ENCODE data around the gene ZDHHC14.

Gene ZDHHC14

DNA sequence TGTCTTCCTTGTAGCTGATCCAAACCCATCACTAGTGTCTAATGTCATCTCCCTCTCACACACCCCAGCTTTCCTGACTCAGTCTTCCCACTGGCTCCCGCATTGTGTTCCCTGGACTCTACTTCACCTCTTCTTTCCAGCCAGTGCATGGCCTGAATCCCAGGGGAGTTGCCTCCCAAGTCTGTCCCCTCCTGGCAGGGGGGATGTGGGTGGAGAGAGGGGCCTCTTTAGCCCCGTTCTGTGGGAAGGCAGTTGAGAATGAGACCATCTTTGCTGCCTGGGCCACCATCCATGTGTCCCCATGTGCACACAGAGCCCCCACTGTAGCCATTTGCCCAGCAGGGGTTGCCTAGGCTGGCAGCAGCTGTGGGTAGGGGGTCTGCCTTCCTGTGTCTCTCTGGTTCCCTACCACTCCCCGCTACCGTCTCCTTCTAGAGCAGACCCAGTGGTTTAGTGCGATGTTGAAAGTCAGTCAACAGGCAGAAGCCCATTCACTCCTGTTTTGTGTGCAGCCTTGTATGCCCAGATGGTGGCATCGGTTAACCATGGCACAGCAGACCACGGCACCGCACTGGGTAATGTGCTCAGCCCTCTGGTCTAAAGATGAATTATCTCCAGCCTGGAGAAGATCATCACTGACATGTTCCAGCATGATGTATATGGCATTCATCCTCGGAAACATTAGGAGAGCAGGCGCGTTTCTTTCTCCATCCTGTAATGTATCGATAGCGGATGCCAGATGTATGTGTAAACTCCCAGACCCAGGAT, 263.2 kb downstream of the ZDHHC14 start:
- ChIA-PET CTCF (interaction anchor here (0.5 to 0.9 kb wide), 2 partner anchors 113 to 164 kb away, joined by 4 to 5 read pairs; no protein-coding TSS in a partner anchor), POLR2A (ENCODE audit: low non-redundant PET) (interaction anchor here (0.5 kb wide), 1 partner anchor 437 kb away, joined by 5 read pairs; no protein-coding TSS in a partner anchor)
- DNase-seq (ENCODE audit: low spot score), result peak; percentile 38

DNA sequence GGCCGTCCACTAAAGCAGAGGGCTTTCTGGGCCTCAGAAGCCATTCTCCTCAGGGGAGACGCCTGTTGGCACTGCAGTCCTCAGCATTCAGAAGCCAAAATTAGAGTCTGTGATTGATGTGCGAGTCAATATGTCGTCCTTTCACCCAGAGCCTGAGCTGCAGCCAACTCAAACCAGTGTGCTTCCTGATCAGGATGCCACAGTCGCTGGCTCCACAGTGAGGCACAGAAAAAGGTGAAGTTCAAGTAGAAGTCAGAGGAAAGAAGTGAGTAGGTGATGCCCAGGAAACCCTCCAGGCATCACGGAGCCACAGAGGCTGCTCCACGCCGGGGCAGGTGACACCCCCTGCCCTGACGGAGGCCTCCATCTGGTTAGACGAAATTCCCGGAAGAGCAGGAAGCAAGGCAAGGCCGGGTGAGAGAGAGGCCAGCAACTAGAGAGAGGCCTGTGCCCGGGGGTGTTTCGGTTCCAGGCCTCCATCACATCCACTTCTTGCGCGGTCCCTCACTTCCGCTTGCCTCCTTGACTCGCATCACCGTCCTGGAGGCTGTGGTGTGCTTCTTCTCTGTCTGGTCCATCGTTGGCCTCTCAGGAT, 264.3 kb downstream of the ZDHHC14 start:
- H3K27ac ChIP-seq, result no peak overlapping the region
- no peak for DNase-seq (ENCODE audit: low spot score)
- ChIA-PET CTCF (no interaction called here), POLR2A (ENCODE audit: low non-redundant PET) (no interaction called here)
- TF ChIP-seq, protein P1, sequence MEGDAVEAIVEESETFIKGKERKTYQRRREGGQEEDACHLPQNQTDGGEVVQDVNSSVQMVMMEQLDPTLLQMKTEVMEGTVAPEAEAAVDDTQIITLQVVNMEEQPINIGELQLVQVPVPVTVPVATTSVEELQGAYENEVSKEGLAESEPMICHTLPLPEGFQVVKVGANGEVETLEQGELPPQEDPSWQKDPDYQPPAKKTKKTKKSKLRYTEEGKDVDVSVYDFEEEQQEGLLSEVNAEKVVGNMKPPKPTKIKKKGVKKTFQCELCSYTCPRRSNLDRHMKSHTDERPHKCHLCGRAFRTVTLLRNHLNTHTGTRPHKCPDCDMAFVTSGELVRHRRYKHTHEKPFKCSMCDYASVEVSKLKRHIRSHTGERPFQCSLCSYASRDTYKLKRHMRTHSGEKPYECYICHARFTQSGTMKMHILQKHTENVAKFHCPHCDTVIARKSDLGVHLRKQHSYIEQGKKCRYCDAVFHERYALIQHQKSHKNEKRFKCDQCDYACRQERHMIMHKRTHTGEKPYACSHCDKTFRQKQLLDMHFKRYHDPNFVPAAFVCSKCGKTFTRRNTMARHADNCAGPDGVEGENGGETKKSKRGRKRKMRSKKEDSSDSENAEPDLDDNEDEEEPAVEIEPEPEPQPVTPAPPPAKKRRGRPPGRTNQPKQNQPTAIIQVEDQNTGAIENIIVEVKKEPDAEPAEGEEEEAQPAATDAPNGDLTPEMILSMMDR (conservative IDR thresholded peaks at IDR 0.05; ENCODE audit: low read depth), result no peak

More for the DNA sequence above, 263.2 kb downstream of the ZDHHC14 start:
- TF ChIP-seq, protein P1 (conservative IDR thresholded peaks at IDR 0.05; ENCODE audit: low read depth), result peak; percentile 31; the same call in 1 of the 2 replicates
- no peak overlapping the region for H3K27ac ChIP-seq

DNA sequence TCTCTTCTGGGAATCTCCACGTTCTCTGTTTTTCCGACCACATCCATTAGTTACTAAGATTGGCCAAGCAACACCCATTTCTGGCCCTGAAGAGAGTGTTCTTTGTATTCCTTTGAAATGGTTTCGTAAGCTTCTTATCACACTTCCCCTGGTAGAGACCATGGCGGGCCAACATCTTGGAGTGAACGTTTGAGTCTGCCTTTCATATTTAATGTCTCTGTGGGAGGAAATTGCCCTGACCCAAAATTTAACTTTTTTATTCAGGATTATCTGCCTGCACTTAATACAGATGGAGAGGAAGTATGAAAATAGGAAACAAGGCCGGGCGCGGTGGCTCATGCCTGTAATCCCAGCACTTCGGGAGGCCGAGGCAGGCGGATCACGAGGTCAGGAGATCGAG, 265.0 kb downstream of the ZDHHC14 start:
- no peak overlapping the region for H3K27ac ChIP-seq
- POLR2A ChIA-PET (ENCODE audit: low non-redundant PET), result no interaction called here
- DNase-seq (ENCODE audit: low spot score), result no peak
- TF ChIP-seq, protein P1 (conservative IDR thresholded peaks at IDR 0.05; ENCODE audit: low read depth), result no peak
- CTCF ChIA-PET, result no interaction called here

DNA sequence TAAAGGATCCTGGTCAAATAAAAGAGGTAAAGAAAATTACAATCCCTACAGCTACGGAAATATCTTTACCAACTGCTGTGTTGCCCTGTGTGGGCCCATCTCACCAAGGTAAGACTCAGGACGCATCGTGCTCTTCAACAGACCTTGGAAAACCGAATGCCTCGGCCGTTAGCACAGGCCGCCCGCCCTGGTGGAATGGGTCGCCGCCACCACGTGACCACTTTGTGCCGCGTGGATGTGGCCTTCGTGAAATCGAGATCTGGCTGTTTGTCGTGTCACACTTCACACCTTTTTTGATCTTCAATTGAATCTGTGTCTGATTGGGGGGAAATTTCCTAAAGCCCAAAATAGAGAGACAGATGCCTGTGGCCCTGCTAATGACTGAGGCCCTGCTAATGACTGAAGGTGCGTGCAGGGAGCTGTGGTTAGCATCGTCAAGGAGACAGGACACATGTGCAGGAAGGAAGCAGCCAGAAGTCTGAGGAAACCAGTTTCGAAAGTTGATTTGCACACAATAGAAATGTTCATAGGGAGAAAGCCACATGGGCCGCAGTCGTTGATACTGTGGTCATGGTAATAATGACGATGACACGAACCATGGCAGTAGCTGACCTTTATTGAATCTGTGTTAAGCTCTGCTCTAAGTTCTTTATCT, 266.4 kb downstream of the ZDHHC14 start:
- ChIA-PET CTCF (no interaction called here), POLR2A (ENCODE audit: low non-redundant PET) (no interaction called here)
- DNase-seq (ENCODE audit: low spot score), result no peak
- TF ChIP-seq, protein P1 (conservative IDR thresholded peaks at IDR 0.05; ENCODE audit: low read depth), result no peak
- H3K27ac ChIP-seq, result no peak overlapping the region

DNA sequence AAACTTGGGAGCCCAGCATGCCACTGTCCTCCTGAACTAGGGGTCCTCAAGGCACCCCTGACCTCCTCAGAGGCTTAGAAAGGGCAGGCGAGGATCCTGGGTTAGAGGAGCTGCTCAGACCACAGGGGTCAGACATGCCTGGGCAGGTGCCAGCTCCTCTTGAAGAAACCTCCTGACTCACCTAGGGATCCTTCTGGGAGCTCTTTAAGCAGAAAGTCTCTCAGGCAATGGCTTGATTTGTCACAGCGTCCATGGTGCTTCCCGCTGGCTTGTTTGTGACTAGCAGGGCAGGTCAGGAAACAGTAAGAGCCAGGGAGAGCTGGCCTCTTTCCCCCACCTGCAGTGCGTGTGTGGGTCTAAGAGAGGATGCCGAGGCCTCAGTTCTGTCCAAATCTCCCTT, 267.6 kb downstream of the ZDHHC14 start:
- TF ChIP-seq, protein P1 (conservative IDR thresholded peaks at IDR 0.05; ENCODE audit: low read depth), result no peak
- POLR2A ChIA-PET (ENCODE audit: low non-redundant PET), result interaction anchor here (0.5 kb wide), 1 partner anchor 328 kb away, joined by 4 read pairs; no protein-coding TSS in a partner anchor
- CTCF ChIA-PET, result interaction anchor here (0.5 to 0.8 kb wide), 2 partner anchors 108 to 265 kb away, joined by 3 to 10 read pairs; no protein-coding TSS in a partner anchor
- DNase-seq (ENCODE audit: low spot score), result peak; percentile 44
- peak overlapping the region; percentile 25; the same call in 1 of the 2 replicates for H3K27ac ChIP-seq

All from RWPE1 (cell line).